ENCODE results near the gene DGKG.

DGKG gene

DNA sequence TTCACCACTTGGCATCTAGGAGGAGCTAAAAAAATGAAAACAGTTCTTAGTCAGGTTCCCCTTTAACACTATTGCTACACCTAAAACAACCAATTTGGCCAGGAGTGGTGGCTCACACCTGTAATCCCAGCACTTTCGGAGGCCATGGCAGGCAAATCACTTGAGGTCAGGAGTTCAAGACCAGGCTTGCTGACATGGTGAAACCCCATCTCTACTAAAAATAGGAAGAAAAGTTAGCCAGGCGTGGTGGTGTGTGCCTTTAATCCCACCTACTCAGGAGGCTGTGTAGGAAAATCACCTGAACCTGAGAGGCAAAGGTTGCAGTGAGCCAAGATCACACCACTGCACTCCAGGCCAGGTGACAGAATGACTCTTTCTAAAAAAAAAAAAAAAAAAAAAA is 124.1 kb downstream of the DGKG start:
- no peak for DNase-seq

DNA sequence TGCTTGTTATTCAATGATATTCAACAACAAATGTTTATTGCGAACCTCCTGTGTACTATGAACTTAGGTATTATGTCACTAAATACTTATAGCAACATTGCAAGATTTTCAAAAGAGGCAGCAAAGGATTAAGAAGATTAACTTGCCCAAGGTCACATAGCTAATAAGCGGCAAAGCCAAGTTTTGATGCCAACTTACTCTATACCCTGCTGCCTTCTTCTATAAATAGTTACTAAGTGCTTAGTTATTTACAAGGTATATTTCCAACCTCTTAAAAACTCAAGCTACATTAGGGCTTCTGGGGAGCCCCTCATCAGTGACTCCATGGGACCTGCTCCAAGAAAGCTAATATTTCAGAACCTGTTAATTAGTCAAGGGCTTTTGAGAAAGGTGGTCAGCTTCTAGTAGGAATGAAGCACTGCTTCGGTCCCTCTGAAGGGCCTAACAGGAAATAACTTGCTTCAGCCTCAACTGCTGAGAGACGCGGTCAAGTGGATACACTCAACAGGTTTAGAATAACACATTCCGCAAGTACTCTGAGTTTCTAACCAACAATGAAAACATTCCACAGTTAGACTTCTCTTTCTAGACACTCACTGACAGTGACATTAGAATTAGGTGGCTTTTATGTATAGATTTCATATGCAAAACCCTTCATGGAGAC is 125.5 kb downstream of the DGKG start:
- DNase-seq = no peak

DNA sequence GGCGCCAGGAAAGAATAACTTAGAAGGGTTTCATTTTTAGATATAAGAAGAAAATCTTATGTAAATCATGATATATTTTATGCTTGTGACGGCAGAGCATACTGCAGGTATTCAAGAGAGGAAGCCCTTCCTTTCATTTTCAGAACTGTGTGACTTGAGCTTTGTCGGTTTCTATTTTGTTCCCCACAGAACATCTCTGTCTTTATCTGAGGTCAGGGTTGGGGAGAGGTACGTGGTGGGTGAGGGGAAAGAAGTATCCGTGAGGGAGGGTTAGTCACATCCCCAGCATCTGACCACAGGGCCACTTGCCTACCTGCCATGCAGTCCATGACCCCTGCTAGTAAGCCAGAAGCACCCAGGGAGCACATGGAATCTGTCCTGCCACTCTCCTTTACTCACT is 126.5 kb downstream of the DGKG start:
- DNase-seq = no peak

DNA sequence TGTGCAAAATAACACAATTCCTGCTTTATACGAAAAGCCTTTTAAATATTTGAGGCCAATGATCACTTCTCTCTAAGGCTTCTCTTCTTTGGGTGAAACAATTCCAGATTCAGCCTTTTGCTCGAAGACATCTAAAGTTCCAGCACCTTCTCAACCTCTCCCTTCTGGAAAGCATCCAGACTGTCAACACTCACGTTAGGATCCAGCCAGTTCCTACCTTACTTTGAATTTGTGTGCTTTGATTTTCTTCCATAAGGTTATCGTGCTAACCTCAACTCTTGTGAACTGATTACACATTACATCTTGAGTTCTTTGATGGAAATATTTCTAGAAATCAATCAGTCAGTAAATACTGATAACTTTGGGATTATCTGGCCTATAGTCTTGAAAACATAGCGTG is 127.9 kb downstream of the DGKG start:
- no peak for DNase-seq

DNA sequence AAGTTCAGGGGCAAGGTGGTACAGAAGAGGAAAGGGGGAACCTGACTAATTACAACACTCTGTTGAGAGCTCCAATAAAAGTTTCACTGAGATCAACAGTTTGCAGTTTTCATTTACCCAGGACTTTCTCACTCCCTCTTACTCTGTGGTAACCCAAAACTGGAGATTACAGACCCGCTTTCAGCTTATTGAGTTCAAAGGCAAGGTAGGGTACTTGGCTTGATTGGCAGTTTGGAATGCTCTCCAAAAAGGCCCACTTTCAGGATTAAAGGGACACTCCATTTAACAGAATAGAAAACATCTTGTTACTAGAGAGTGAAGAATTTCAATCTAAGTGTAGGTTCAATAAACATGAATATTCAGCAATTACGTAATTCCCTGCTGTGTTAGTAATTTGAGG is 135.6 kb downstream of the DGKG start:
- no peak for DNase-seq

DNA sequence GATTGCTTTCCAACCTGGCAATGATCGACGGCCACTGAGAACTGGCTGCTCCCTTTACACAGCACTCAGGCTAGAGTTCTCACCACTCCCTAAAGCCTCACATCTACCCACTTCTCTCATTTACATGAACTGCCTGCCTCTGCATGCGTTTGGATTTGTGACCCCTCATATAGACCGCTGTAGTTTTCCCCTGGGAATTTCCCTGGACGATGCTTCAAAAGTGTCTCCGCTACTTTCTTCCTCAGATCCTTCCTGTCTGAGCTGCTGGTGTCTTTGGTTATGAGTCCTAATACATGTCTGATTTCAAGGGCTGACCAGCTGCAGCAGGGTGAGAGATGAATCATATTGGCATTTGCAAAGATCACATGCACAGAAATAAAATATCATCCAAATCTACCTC is 136.4 kb downstream of the DGKG start:
- no peak for DNase-seq

DNA sequence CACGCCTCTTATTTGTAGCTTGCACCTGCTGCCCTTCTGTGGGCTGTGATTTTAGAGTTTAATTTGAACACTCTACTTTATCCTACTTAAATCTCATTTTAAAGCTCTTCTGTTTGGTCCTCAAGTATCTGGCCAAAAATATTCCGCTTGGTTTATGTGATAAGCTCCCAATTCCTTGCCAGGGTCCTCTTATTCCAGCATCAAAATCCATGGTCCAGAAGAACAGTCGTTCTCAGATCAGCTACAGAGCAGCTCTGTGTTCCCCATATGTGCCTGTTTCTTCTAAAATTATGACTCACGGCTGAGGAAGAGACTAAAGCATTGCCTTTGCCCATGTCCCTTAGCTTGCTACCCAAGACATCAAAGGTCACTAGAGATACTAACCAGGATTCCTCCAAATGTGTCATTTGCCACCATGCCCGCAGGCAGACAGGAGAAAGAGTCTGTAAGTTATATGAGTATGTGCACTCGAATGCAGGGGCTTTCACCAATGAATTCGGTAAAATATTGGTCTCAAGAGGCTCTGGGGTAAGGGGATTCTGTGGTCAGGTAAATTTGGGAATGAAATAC is 137.9 kb downstream of the DGKG start:
- DNase-seq = no peak

DNA sequence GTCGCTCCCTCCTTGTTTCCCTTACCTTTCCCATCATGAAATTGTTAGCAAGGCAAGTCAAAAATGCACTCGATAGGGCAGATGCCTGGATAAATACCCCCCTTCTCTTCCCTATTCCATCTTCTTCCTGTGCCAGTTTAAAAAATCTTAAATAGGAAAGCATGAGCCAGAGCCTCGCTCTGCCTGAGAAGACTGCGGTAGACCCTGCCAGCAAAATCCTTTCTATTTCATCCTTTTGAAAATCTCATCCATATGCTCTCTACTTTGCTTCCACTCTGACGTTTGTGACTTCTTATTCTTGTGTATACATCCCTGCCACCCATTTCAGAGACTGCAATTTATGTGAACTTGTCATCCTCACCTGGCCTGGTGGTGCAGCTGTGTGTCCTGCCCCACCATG is 138.6 kb downstream of the DGKG start:
- DNase-seq = no peak

DNA sequence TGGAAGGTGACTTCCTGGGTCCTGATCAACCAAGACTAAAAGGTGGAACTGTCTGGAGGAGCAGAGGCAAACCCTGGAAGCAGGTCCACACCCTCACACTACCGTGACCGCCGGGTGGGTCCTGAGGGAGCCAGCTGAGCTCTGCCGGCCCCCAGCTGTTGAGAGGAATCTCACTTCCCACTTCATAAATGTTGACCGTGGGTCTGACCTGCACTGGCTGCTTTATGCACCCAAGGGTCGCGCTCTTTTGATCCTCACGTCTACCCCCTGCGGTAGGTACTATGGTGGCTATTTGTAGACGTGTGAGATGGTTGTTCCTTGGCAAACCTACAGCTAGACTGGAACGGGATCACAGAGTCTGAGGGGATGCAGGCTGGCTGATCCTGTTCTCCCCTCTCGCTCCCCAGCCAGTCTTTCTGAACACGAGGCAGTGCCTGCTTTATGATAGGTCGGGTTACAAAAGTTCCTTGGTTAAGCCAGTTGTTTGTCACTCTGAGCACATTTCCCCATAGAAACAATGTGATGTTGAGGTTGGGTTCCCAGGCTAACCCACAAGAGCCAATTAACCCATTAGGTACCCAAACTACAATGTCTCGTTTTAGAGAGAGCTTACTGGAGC is 140.2 kb downstream of the DGKG start:
- DNase-seq = no peak

DNA sequence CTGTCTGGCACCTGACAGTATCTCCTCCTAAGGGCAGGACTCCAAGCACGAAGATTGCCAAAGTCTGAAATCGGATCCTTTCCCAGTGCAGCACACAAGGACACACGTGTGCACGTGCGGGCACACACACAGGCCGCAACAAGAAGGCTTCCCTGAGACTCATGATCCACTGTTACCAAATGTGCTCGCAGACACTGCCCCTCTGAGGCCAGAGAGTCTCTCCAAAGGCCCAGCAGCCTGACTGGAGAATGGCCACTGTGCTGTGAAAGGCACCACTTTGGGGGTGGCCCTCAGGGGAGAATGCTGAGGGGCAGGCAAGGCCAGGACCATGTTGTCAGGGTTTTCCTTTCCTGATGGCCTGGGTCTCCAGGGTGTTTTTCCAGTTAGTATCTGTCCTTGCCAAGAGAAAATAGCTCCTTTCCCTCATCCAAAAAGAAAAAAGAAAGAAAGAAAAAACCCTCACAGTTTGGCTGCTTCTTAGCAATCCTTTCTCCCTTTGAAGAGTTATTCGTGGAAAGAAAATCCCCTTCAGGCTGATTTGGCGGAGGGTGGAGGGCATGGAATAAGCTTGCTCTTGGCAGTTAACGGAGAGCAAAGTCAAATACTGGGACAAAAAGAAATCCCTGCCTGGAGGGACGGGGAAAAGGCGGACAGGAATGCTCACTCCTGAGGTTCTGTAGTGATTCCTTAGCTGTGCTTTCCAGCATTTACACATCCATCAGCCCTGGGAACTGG is 141.0 kb downstream of the DGKG start:
- no peak for DNase-seq

DNA sequence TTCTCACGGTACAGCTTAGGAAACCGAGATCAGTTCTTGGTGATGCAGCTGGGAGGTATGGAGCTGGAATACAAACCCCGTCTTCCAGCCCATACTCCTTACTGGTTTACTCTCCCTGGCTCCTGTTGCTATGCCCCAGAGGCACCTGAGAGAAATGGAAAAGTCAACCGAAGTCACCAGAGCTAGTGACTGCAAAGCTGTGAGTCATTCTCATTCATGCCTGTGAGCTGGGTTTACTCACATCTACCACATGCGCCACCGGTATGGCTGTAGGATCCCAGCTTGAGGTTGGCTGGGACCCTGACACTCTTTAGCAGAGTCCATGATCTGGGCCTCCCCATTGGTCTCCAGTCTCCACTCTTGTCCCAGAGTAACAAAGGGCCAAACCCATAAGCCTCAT is 141.7 kb downstream of the DGKG start:
- no peak for DNase-seq

DNA sequence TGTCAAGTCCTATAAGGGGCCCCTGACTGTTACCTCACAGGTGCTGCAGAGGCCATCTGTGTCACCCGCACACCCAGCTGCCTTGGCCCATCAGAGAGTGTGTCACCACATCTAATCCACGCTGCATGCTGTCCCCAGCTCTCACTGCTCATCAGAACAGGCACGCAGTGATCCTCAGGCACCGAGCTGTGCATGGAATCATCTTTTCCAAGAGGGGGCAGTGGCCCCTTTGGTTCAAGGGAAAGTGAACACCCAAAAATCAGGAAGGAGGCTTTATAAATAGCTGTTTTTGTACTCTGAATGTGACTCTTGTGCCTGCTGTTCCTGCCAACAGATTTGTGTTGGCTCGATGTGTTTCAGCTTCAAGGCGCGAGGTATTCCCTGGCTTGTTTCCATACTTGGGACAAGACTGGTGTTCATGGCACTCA is 142.8 kb downstream of the DGKG start:
- DNase-seq = no peak

DNA sequence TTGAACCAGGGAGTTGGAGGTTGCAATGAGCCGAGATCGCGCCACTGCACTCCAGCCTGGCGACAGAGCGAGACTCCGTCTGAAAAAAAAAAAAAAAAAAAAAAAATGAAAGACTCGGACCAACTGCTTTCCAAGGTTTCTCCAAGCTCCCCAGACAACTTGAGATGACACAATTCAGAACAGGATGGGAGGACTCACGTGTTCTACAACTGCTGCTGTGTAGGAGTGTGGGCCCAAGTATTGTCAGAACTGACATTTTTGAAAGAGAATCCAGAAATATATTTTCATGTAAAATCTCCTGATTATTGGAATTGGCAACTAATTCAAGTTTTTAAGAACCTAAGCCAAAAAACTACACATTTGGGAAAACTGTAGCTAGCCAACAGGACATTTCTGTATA is 143.6 kb downstream of the DGKG start:
- no peak for DNase-seq

DNA sequence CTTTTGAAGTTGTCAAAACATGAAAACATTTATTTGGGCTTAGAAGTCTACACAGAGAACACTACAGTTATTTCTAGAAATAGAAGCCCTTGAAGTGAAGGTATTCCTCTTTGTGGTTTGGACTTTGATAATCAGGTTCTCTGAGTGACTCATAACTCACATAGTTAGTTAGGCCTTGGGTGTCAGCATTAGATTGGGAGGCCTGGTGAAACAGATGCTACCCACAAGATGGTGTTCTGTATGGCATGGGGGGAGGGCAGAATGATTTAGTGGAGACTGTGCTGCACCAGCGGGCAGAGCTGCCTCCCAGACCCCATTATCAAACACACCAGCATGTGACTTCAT is 144.2 kb downstream of the DGKG start:
- DNase-seq = no peak

DNA sequence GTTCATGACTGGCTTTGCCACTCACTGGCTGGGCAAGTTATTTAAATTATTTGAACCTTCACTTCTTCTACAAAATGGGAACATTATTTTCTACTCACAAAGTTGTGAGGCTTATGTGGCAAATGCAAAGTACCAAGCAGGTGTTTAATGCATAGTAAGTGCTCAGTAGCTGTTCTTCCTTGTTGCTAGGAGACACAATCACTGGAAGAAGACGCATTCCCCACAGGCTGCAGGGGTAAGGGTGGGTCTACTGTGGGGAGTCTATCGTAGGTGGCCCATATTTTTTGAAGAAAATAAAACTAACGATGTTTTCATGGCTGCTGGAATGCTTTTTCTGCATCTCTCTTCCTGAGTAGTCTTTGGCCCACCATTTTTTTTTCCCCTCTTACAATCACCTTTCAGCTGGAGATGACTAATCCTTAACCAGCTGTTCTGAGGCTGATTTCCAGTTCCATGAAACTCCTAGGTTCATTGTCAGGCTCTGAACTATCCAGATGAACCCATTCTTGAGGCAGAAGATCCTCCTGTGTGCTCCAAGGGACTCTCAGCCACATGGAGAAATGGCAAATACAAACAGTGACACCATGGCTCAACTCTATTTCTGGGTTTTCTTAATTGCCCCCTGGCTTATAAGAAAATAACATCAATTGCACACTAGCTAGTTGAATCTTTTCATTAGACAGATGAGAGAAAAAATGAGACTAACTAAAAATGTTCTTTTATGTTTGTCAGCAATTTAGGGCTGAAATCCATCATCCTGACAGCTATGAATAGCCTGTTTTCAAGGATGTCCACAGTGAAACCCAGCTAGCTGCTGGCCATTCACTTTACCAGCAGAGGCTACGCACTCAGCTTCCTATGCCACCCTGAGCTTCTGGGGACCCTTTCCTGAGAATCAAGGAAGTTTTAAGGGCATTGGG is 144.9 kb downstream of the DGKG start:
- DNase-seq = no peak

DNA sequence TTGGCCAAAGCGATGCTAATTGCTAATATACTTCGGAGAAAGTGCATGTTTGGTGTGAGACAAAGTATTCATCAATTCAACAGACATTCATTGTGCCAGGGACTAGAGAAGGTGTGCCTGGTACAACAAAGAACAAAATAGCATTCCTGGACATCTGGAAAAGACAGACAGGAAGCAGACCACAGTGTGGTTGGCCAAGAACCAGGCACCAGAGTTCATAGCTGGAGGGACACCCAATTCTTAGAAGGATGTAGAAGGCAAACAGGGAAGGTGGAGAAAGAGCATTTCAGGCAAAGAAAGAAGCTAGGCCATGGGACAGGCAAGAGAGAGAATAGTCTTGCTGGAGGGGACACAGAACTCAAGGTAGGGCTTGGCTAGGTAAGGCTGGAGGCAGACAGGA is 147.4 kb downstream of the DGKG start:
- DNase-seq = no peak

DNA sequence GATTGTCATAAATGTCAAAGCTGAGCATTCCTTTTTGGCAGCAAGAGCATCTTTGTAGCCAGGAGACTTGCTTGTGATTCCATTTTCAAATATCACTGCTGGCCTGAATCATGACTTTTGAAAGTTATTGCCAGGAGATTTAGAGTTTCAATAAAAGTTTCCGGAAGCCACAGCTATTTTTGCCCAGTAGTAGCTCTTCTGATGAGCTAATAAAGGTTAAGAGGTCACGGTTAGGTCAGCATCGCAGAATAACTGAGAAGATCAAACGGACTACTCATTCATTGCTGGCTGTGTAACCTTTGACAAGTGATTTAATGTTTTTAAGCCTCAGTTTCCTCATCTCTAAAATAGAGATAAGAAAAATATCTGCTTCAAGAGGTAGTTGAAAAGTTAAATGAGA is 148.1 kb downstream of the DGKG start:
- no peak for DNase-seq

DNA sequence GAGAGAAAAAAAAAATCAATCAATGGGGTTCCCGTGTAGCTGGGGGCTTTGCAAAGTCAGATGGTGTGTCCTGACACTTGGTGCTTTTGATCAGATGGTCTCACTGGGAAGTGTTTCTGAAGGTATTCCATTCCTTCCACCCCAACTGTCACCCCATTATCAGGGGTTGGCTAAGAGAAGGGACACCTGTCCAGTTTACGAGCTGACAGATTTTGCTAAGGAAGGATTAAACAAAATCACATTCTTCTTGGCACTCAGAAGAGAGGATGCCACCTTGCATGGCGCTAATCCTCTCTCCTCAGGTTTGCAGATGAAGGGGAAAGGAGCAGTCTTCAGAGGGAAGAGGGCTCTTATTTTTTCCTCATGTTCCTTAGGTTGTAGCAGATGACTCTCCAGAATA is 149.4 kb downstream of the DGKG start:
- DNase-seq = no peak

DNA sequence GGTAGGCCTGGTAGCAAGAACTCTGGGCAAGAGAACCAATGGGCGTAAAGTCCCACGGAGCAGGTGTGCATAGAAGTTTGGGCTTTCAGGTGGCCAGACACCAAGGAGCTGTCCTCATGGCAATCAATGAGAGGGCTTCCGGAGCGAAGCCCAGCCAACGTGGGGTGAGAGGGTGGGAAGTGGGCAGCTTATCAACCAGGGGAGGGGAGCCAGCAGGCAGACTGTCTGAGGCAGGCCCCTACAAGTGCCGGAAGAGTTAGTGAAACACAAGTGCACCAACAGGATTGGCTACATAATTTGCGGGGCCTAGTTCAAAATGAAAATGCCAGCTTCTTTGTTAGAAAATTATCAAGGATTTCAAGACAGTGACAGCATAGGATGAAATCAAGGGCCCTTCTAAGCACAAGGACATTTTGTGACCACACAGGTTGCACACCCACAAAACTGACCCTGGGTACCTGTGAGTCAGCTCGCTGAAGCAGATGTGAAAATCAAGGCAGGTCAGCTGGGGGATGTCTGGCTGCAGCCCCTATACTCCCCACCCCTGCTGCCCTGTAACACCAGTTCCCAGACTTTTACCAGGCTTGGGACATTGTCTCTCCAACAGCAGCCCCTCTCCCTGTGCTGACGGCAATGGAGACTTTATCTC is 151.1 kb downstream of the DGKG start:
- DNase-seq = no peak

DNA sequence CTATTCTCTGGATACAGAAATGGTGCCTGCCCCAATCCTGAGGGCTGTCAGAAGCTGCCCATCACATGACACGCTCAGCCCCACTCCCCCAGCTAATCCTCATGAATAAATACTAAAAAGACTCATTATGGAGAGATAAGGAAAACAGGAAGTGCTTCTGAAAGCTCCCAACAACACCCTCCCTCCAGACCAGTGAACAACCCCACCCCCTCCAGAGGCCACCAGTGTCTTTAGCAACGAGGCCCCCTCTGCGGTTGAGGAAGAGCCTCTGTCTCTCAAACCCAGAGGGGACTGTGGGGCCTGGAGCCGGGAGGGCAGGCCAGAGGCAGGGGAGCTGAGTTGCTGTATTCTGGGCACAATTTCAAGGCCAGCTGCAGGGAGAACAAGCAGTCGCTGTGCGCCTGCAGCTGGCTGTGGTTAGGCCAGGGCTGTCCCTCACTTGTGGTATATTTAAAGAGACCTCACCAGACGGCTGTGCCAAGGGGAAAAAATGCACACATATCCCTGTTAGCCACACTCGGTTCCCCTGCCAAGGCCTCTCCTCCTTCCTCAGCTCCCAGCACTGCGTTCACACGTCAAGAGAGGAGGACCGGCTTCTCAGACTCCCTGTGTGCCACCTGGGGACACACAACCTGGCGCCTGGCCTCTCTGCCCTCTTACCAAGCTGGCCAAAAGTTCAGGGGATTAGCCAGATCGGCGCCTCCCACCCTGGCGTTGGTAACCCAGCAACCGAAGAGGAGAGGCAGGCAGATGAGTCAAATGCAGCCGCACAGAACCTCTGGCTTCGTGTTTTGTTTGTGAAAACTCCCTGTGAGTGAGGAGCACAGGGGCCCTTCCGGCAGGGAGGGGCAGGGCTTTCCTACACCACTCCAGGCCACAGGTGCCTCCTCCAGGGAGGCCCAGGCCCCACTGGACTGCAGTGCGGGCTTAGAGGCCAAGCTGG is 152.0 kb downstream of the DGKG start:
- no peak for DNase-seq

DNA sequence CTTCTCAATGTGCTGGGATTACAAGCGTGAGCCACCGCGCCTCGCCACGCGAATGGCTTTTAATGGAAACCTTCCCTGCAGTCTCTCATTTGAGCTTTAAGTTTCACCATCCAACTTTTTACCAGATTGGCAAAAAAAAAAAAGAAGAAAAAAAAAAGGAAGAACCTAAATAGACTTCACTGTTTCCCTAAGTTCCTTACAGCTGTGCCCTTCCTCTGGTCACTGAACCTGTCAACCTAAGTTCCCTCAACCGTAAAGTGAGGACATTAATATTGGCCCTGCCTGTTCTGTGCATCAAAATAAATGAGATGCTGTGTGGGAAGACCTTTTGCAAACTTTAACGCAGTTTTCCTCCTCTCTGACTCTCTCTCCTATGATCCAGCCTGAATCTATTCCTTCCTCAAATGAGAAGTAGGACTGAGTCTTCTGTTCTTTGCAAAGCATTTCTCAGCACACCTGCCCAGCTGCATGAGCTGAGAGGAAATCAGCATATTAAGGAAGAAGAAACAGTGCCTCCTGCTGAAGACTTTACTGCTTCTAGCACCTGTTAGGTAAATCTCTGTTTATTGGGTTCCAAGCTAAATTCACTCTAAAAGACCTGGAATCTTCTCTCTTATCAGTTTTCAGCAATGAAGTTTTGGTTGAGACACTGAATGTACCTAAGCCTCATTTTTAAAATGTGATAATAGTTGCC is 153.6 kb downstream of the DGKG start:
- DNase-seq = no peak
